H9 (cell line): ENCODE data around the gene ITPR2. TPM values are rescaled to one million over a fixed set of nuclear protein-coding genes. Genes with fewer than 3 reads are reported as not detected.

ENCODE experiments used
- DNase-seq: peaks from one replicate; pipeline ENCODE4 v3.0.0-alpha.2; 2017
- H2AFZ ChIP-seq: one replicate; pipeline ENCODE4 v1.6.1; 2013; ENCODE audit warnings: mild to moderate bottlenecking, low read length, control low read depth, moderate library complexity
- H2AK5ac ChIP-seq: 2 replicates; pipeline ENCODE4 v1.6.1; 2013; ENCODE audit warnings: low read length, control low read depth, mixed read lengths; ENCODE audit not compliant: insufficient read length
- H2BK120ac ChIP-seq: one replicate; pipeline ENCODE4 v1.6.1; 2013; ENCODE audit warnings: low read depth, mild to moderate bottlenecking, low read length, control low read depth, inconsistent platforms; ENCODE audit not compliant: poor library complexity, severe bottlenecking
- H2BK12ac ChIP-seq: 2 replicates; pipeline ENCODE4 v1.6.1; 2013; ENCODE audit warnings: low read length, control low read depth, mixed read lengths, low read depth; ENCODE audit not compliant: insufficient read length
- H2BK15ac ChIP-seq: 2 replicates; pipeline ENCODE4 v1.6.1; 2013; ENCODE audit warnings: low read depth, low read length, control low read depth
- H2BK20ac ChIP-seq: one replicate; pipeline ENCODE4 v1.6.1; 2013; ENCODE audit warnings: low read depth, mild to moderate bottlenecking, low read length, control low read depth, inconsistent platforms; ENCODE audit not compliant: poor library complexity, severe bottlenecking
- H2BK5ac ChIP-seq: 2 replicates; pipeline ENCODE4 v1.6.1; 2013; ENCODE audit warnings: low read length, control low read depth, mixed read lengths; ENCODE audit not compliant: insufficient read length
- H3K14ac ChIP-seq: 2 replicates; pipeline ENCODE4 v1.6.1; 2013; ENCODE audit warnings: low read length, control low read depth; ENCODE audit not compliant: insufficient read depth
- H3K18ac ChIP-seq: 2 replicates; pipeline ENCODE4 v1.6.1; 2013; ENCODE audit warnings: low read depth, mild to moderate bottlenecking, mixed read lengths, low read length, control low read depth; ENCODE audit not compliant: insufficient read length
- H3K23ac ChIP-seq: 2 replicates; pipeline ENCODE4 v1.6.1; 2013; ENCODE audit warnings: low read length, control low read depth, mixed read lengths, low read depth; ENCODE audit not compliant: insufficient read length
- H3K23me2 ChIP-seq: 2 replicates; pipeline ENCODE4 v1.6.1; 2013; ENCODE audit warnings: low read depth, mild to moderate bottlenecking, mixed read lengths, low read length, control low read depth; ENCODE audit not compliant: insufficient read length, poor library complexity, severe bottlenecking
- H3K27ac ChIP-seq: 2 replicates; pipeline ENCODE4 v1.5.1; 2013; ENCODE audit warnings: low read length, control low read depth, mixed read lengths, low read depth; ENCODE audit not compliant: insufficient read length
- H3K27me3 ChIP-seq: 2 replicates; pipeline ENCODE4 v1.6.1; 2013; ENCODE audit warnings: low read length, control low read depth, inconsistent platforms; ENCODE audit not compliant: insufficient read depth
- H3K4ac ChIP-seq: 2 replicates; pipeline ENCODE4 v1.6.1; 2013; ENCODE audit warnings: low read depth, mild to moderate bottlenecking, control low read depth, inconsistent platforms, low read length, moderate library complexity
- H3K4me1 ChIP-seq: 2 replicates; pipeline ENCODE4 v1.6.1; 2013; ENCODE audit warnings: low read length, control low read depth, inconsistent platforms; ENCODE audit not compliant: insufficient read depth
- H3K4me2 ChIP-seq: 2 replicates; pipeline ENCODE4 v1.6.1; 2013; ENCODE audit warnings: low read length, control low read depth, mixed read lengths; ENCODE audit not compliant: insufficient read length, insufficient read depth
- H3K56ac ChIP-seq: 2 replicates; pipeline ENCODE4 v1.6.1; 2013; ENCODE audit warnings: low read depth, mild to moderate bottlenecking, mixed read lengths, low read length, control low read depth; ENCODE audit not compliant: insufficient read length
- H3K79me1 ChIP-seq: 2 replicates; pipeline ENCODE4 v1.6.1; 2013; ENCODE audit warnings: low read depth, mild to moderate bottlenecking, moderate library complexity, low read length, control low read depth, inconsistent platforms; ENCODE audit not compliant: insufficient read depth, poor library complexity, severe bottlenecking
- H3K79me2 ChIP-seq: 2 replicates; pipeline ENCODE4 v1.6.1; 2013; ENCODE audit warnings: low read length, control low read depth, inconsistent platforms; ENCODE audit not compliant: insufficient read depth
- H3K9ac ChIP-seq: 2 replicates; pipeline ENCODE4 v1.6.1; 2013; ENCODE audit warnings: low read length, control low read depth, mixed read lengths; ENCODE audit not compliant: insufficient read length; ENCODE audit errors: extremely low read depth
- H3K9me3 ChIP-seq: one replicate; pipeline ENCODE4 v1.6.1; 2013; ENCODE audit warnings: low read depth, low read length, inconsistent platforms; ENCODE audit not compliant: control insufficient read depth
- H3T11ph ChIP-seq: one replicate; pipeline ENCODE4 v1.6.1; 2013; ENCODE audit warnings: mild to moderate bottlenecking, low read length, control low read depth, inconsistent platforms
- H4K20me1 ChIP-seq: one replicate; pipeline ENCODE4 v1.6.1; 2013; ENCODE audit not compliant: control insufficient read depth, insufficient read length, insufficient read depth
- H4K5ac ChIP-seq: 2 replicates; pipeline ENCODE4 v1.6.1; 2013; ENCODE audit warnings: low read depth, mild to moderate bottlenecking, mixed read lengths, low read length, control low read depth; ENCODE audit not compliant: insufficient read length
- H4K8ac ChIP-seq: replicated peaks from 2 replicates; pipeline ENCODE4 v1.6.1; 2013; ENCODE audit warnings: low read length, control low read depth, mixed read lengths, low read depth; ENCODE audit not compliant: insufficient read length
- H4K91ac ChIP-seq: 2 replicates; pipeline ENCODE4 v1.6.1; 2013; ENCODE audit warnings: low read depth, mild to moderate bottlenecking, moderate library complexity, mixed read lengths, low read length, control low read depth; ENCODE audit not compliant: insufficient read length
- H3K27ac Mint-ChIP-seq, 3 experiments: 2 replicates in 2 of 3; 3 replicates in 1 of 3; pipeline ENCODE4 v1.8.0; 2020 to 2021; ENCODE audit warnings: mixed read lengths in 3 of 3, mild to moderate bottlenecking in 1 of 3, moderate library complexity in 1 of 3
- H3K27me3 Mint-ChIP-seq: 2 replicates; pipeline ENCODE4 v1.8.0; 2021; ENCODE audit warnings: low read depth, mild to moderate bottlenecking, moderate library complexity, mixed read lengths
- H3K36me3 Mint-ChIP-seq, 3 experiments: 2 replicates in 2 of 3; 3 replicates in 1 of 3; pipeline ENCODE4 v1.8.0; 2020 to 2021; ENCODE audit warnings: low read depth in 3 of 3, mixed read lengths in 3 of 3; ENCODE audit not compliant: insufficient read depth in 1 of 3
- H3K4me1 Mint-ChIP-seq, 2 experiments: 2 replicates each; pipeline ENCODE4 v1.8.0; 2020; ENCODE audit warnings: mixed read lengths in 2 of 2
- H3K4me3 Mint-ChIP-seq, 2 experiments: 2 replicates in 1 of 2; 3 replicates in 1 of 2; pipeline ENCODE4 v1.8.0; 2020 to 2021; ENCODE audit warnings: mild to moderate bottlenecking in 2 of 2, mixed read lengths in 2 of 2, moderate library complexity in 1 of 2
- H3K9me3 Mint-ChIP-seq, 2 experiments: 2 replicates in 1 of 2; 3 replicates in 1 of 2; pipeline ENCODE4 v1.8.0; 2020; ENCODE audit warnings: mild to moderate bottlenecking in 2 of 2, mixed read lengths in 2 of 2, moderate library complexity in 1 of 2
- WGBS: extraction: QIAGEN DNeasy Blood & Tissue Kit; methylation state at CpG from one replicate; pipeline ENCODE4 v1.1.7; 2013; ENCODE audit warnings: missing lambda C conversion rate, low lambda C conversion rate, mixed read lengths; ENCODE audit not compliant: insufficient read length; ENCODE audit errors: extremely low coverage; 5-methylcytosine and 5-hydroxymethylcytosine counted together
- total RNA-seq: library from RNA; stranded (reverse); gene quantifications from 2 replicates; pipeline ENCODE4 v1.2.1, GENCODE V29; 2021
- TF ChIP-seq, protein P1 (sequence below): fragments of 200-600 bp; sonication (generic); conservative IDR thresholded peaks from 3 replicates; pipeline ENCODE4 v1.8.0; 2021; ENCODE audit warnings: antibody characterized with exemption, mild to moderate bottlenecking

ITPR2 gene
- total RNA-seq, 1 experiment from 2014 or later: 14.8 TPM

DNA sequence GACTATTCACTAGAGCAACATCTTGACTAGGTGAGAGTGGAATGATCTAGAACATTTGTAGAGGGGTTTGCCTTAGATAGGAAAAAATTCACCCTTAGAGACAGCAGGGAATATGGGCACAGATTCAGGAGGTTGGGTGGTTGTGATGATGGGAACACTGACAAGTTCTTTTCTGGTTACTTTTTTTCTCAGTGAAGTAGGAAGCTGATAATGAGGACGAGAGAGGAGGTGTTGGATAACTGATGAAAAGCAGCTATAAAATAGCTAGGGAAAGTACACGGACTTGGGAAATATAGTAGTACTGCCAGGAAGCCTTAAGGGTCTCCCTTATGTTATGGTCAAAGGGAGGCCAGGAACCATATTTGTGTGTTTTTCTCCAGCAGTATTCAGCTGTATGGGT lies 387.1 kb downstream of the ITPR2 start:
- Histone ChIP-seq H3K9me3 (no peaks in the 10 kb centered on the region), H3K4me1 (no peaks in the 10 kb centered on the region), H3K56ac (no peak overlapping the region), H2AFZ (no peak overlapping the region), H3K23ac (no peak overlapping the region), H4K8ac (no peak overlapping the region), H2BK20ac (no peak overlapping the region), H3T11ph (no peak overlapping the region), H4K91ac (no peak overlapping the region), H3K79me2 (no peaks in the 10 kb centered on the region), H2BK120ac (no peak overlapping the region), H2BK12ac (no peak overlapping the region), H3K4ac (no peak overlapping the region), H4K20me1 (no peaks in the 10 kb centered on the region), H3K27me3 (no peaks in the 10 kb centered on the region), H2BK15ac (no peak overlapping the region), H3K23me2 (no peaks in the 10 kb centered on the region), H2BK5ac (no peak overlapping the region), H3K4me2 (no peak overlapping the region), H3K27ac (no peak overlapping the region), H3K79me1 (no peaks in the 10 kb centered on the region), H4K5ac (no peak overlapping the region), H3K18ac (no peak overlapping the region), H3K9ac (no peak overlapping the region), H2AK5ac (no peak overlapping the region), H3K14ac (no peak overlapping the region)
- no peak overlapping the region for H3K4me3 Mint-ChIP-seq
- WGBS: no CpG with 5 or more reads among the region's 2 CpGs
- H3K9me3 Mint-ChIP-seq: no peaks in the 10 kb centered on the region
- TF ChIP-seq, protein P1, sequence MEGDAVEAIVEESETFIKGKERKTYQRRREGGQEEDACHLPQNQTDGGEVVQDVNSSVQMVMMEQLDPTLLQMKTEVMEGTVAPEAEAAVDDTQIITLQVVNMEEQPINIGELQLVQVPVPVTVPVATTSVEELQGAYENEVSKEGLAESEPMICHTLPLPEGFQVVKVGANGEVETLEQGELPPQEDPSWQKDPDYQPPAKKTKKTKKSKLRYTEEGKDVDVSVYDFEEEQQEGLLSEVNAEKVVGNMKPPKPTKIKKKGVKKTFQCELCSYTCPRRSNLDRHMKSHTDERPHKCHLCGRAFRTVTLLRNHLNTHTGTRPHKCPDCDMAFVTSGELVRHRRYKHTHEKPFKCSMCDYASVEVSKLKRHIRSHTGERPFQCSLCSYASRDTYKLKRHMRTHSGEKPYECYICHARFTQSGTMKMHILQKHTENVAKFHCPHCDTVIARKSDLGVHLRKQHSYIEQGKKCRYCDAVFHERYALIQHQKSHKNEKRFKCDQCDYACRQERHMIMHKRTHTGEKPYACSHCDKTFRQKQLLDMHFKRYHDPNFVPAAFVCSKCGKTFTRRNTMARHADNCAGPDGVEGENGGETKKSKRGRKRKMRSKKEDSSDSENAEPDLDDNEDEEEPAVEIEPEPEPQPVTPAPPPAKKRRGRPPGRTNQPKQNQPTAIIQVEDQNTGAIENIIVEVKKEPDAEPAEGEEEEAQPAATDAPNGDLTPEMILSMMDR: no peak
- H3K36me3 Mint-ChIP-seq: no peaks in the 10 kb centered on the region; a peak in 2 of 7 replicates
- H3K27ac Mint-ChIP-seq: no peak overlapping the region; a peak in 1 of 7 replicates
- peaks cover 0 to 6% of the 10 kb centered on the region in 2 experiments; a peak in 3 of 4 replicates for H3K4me1 Mint-ChIP-seq
- DNase-seq: no peak
- H3K27me3 Mint-ChIP-seq: no peaks in the 10 kb centered on the region
